ENCODE measurements around the gene PCDHGA3. TPM values are rescaled to one million over a fixed set of nuclear protein-coding genes. Genes with fewer than 3 reads are reported as not detected.

PCDHGA3 gene
- total and polyA plus RNA-seq, 9 of the 15 experiments (the other 6 are each of a cell fraction or from before 2014, with no cell fraction given): 0.13 to 0.28 (median 0.18) TPM; not detected in 2

DNA sequence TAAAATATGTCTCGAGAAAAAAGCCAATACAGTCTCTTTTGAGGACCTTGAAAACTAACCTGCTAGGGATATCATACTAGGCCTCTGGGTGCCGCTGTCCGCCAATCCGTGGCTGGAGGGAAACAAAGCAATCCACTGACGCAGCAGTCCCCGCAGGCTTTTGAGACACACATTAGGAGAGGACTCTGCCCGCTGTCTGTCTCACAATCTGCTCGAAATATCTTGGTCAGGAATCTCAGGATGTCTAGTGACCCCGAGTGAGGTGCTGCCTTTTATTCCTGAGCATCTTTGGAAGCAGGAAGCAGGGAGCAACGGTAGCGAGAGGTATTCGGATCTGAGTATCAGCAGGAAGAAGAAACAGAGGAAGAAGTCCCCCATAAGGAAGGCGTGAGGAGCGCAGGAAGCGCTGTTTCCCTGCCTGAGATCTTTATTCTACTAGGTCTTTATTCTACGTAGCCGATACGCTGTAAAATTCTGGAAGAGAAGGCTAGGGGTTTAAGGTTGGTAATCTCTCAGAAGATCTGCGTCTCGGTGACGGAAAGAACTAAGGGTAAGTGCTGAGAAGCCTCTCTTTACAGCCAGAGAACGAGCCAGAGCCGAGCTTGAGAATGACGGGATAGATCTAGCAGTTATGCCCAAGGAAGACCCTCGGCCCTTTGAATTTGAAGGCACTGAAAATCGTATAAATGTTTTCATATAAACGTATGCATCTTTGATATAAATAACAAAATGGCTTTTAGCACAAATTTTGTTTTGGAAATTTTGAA, 17.4 kb upstream of the PCDHGA3 start (continued):
- no peak for TF ChIP-seq ZNF318 (IDR thresholded peaks at IDR 0.05; ENCODE audit: borderline replicate concordance in 1 of 2, low read depth in 1 of 2)
- no peak for TF ChIP-seq CHD4 (IDR thresholded peaks at IDR 0.05; ENCODE audit: insufficient read depth, insufficient replicate concordance, low read depth, low read length, poor library complexity, severe bottlenecking)
- TF ChIP-seq, protein P1, sequence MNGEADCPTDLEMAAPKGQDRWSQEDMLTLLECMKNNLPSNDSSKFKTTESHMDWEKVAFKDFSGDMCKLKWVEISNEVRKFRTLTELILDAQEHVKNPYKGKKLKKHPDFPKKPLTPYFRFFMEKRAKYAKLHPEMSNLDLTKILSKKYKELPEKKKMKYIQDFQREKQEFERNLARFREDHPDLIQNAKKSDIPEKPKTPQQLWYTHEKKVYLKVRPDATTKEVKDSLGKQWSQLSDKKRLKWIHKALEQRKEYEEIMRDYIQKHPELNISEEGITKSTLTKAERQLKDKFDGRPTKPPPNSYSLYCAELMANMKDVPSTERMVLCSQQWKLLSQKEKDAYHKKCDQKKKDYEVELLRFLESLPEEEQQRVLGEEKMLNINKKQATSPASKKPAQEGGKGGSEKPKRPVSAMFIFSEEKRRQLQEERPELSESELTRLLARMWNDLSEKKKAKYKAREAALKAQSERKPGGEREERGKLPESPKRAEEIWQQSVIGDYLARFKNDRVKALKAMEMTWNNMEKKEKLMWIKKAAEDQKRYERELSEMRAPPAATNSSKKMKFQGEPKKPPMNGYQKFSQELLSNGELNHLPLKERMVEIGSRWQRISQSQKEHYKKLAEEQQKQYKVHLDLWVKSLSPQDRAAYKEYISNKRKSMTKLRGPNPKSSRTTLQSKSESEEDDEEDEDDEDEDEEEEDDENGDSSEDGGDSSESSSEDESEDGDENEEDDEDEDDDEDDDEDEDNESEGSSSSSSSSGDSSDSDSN (IDR thresholded peaks at IDR 0.05; ENCODE audit: borderline replicate concordance in 1 of 2, low read depth in 2 of 2, low read length in 2 of 2): no peak
- TF ChIP-seq MAZ (CRISPR knock-in tag; conservative IDR thresholded peaks at IDR 0.05 in 1 of 2, IDR thresholded peaks at IDR 0.05 in 1 of 2): peak in 1 of 2 experiments; percentile 66; a peak in 2 of 4 replicates
- TF ChIP-seq PHF8 (IDR thresholded peaks at IDR 0.05; ENCODE audit: borderline replicate concordance, low read length): peak; percentile 21; the same call in 1 of the 2 replicates
- TF ChIP-seq ASH1L (IDR thresholded peaks at IDR 0.05; ENCODE audit: borderline replicate concordance, low read depth, partially characterized antibody): peak; percentile 22
- TF ChIP-seq POLR2B (IDR thresholded peaks at IDR 0.05; ENCODE audit: low read depth, partially characterized antibody): peak; percentile 59
- no peak for TF ChIP-seq ZNF224 (CRISPR knock-in tag; IDR thresholded peaks at IDR 0.05)
- TF ChIP-seq PRPF4 (IDR thresholded peaks at IDR 0.05; ENCODE audit: insufficient read depth, low read depth, low read length, poor library complexity, severe bottlenecking): no peak
- no peak for TF ChIP-seq ZNF311 (CRISPR knock-in tag; IDR thresholded peaks at IDR 0.05)
- no peak for TF ChIP-seq STAT5B (CRISPR knock-in tag; IDR thresholded peaks at IDR 0.05)
- TF ChIP-seq GATA2 (CRISPR knock-in tag; IDR thresholded peaks at IDR 0.05): peak; percentile 51; the same call in 1 of the 2 replicates
- no peak for TF ChIP-seq NONO (IDR thresholded peaks at IDR 0.05; ENCODE audit: low read depth in 2 of 2, low read length in 1 of 2)
- TF ChIP-seq, protein P2, sequence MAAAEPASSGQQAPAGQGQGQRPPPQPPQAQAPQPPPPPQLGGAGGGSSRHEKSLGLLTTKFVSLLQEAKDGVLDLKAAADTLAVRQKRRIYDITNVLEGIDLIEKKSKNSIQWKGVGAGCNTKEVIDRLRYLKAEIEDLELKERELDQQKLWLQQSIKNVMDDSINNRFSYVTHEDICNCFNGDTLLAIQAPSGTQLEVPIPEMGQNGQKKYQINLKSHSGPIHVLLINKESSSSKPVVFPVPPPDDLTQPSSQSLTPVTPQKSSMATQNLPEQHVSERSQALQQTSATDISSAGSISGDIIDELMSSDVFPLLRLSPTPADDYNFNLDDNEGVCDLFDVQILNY (CRISPR knock-in tag; IDR thresholded peaks at IDR 0.05): no peak
